Activated CD8-positive, alpha-beta T cell treated with anti-CD3 and anti-CD28 coated beads for 36 hours (primary cell): ENCODE measurements around the gene S1PR1. TPM values are rescaled to one million over a fixed set of nuclear protein-coding genes. Genes with fewer than 3 reads are reported as not detected.
A peak's percentile ranks its signal among the peaks of the same experiment; 100 is the strongest.

ENCODE experiments used
- ATAC-seq: fragments of 200-7000 bp; cut with Tn5 transposase; one replicate; pipeline ENCODE4 v1.10.0; 2021; ENCODE audit warnings: mild to moderate bottlenecking, moderate library complexity
- CTCF ChIA-PET: fragments of 350-600 bp; sonication (Branson Sonifier 250); formaldehyde crosslinking; loops from one replicate; lab custom pipeline; 2021; ENCODE audit warnings: antibody characterized with exemption; lab: Charles Lee
- POLR2A ChIA-PET: fragments of 350-600 bp; sonication (Branson Sonifier 250); formaldehyde crosslinking; loops from one replicate; lab custom pipeline; 2021; ENCODE audit warnings: antibody characterized with exemption; lab: Charles Lee
- DNase-seq: peaks from one replicate; pipeline ENCODE4 v3.0.0-alpha.2; 2020
- H3K27ac Mint-ChIP-seq: one replicate; pipeline ENCODE4 v1.8.0; 2021; ENCODE audit warnings: mild to moderate bottlenecking, mixed read lengths
- H3K27me3 Mint-ChIP-seq: one replicate; pipeline ENCODE4 v1.8.0; 2021; ENCODE audit warnings: mixed read lengths
- H3K36me3 Mint-ChIP-seq: one replicate; pipeline ENCODE4 v1.8.0; 2021; ENCODE audit warnings: low read depth, mixed read lengths
- H3K4me1 Mint-ChIP-seq: one replicate; pipeline ENCODE4 v1.8.0; 2021; ENCODE audit warnings: low read depth, mixed read lengths
- H3K4me3 Mint-ChIP-seq: one replicate; pipeline ENCODE4 v1.8.0; 2021; ENCODE audit warnings: mild to moderate bottlenecking, moderate library complexity, mixed read lengths
- H3K9me3 Mint-ChIP-seq: one replicate; pipeline ENCODE4 v1.8.0; 2021; ENCODE audit warnings: mixed read lengths
- intact Hi-C: fragments of 100-400 bp; cut with micrococcal nuclease; formaldehyde crosslinking; loops from one replicate; pipeline ENCODE4 v1.10.0; 2022
- total RNA-seq, 2 experiments: library from RNA; stranded (reverse); gene quantifications; one replicate each; pipeline ENCODE4 v1.2.3, GENCODE V29; 2021
- TF ChIP-seq, protein P1 (sequence below): fragments of 200-600 bp; IDR thresholded peaks from one replicate; pipeline ENCODE4 v1.8.0; 2022; ENCODE audit warnings: antibody characterized with exemption, mild to moderate bottlenecking

Gene S1PR1
- total RNA-seq, 2 experiments from 2014 or later: 63.9 to 66.4 TPM

DNA sequence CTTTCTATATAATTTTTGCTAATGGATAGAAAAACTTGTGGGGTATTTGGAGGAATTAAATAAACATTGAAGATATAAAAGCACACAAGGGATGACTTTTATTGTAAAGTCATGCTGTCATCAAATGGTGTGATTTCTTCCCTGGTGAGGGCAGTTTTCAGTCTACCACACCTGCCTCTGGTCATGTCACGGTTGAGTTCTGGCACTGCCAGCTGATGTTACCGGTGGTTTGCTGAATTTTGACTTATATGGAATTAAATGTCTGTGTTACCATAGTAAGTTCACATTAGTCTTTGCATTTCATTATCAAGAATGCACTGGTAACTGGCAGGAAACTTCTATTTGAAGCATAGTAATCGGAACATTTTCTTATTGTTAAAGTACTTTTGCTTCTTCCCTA lies 13.4 kb downstream of the S1PR1 start:
- no peak for ATAC-seq
- no peak for DNase-seq
- ChIA-PET POLR2A (interaction anchor here (2.1 to 6.5 kb wide), 3 partner anchors 12 to 71 kb away, joined by 11 to 45 read pairs (median 41); partner anchors contain the start of gene S1PR1), CTCF (interaction anchor here (1.3 to 15.6 kb wide), 5 partner anchors 11 to 329 kb away, joined by 6 to 301 read pairs (median 37); no protein-coding TSS in a partner anchor)
- Mint-ChIP-seq H3K4me3 (no peak overlapping the region), H3K36me3 (peaks cover 2% of the 10 kb centered on the region), H3K4me1 (peaks cover 61% of the 10 kb centered on the region), H3K9me3 (peaks cover 2% of the 10 kb centered on the region), H3K27ac (no peak overlapping the region), H3K27me3 (no peaks in the 10 kb centered on the region)
- TF ChIP-seq, protein P1, sequence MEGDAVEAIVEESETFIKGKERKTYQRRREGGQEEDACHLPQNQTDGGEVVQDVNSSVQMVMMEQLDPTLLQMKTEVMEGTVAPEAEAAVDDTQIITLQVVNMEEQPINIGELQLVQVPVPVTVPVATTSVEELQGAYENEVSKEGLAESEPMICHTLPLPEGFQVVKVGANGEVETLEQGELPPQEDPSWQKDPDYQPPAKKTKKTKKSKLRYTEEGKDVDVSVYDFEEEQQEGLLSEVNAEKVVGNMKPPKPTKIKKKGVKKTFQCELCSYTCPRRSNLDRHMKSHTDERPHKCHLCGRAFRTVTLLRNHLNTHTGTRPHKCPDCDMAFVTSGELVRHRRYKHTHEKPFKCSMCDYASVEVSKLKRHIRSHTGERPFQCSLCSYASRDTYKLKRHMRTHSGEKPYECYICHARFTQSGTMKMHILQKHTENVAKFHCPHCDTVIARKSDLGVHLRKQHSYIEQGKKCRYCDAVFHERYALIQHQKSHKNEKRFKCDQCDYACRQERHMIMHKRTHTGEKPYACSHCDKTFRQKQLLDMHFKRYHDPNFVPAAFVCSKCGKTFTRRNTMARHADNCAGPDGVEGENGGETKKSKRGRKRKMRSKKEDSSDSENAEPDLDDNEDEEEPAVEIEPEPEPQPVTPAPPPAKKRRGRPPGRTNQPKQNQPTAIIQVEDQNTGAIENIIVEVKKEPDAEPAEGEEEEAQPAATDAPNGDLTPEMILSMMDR: no peak
- intact Hi-C loops: no loop called here

GRCh38 chr1:101250656-101251272 lies 13.9 kb downstream of the S1PR1 start:
- ChIA-PET POLR2A (interaction anchor here (1.0 to 3.0 kb wide), 5 partner anchors 8 to 72 kb away, joined by 3 to 41 read pairs (median 6); partner anchors contain the start of gene S1PR1), CTCF (interaction anchor here (0.8 to 3.9 kb wide), 8 partner anchors 12 to 329 kb away, joined by 3 to 42 read pairs (median 6); no protein-coding TSS in a partner anchor)
- H3K27ac Mint-ChIP-seq: no peak overlapping the region
- DNase-seq (no peak), ATAC-seq (no peak)
- no peaks in the 10 kb centered on the region for H3K27me3 Mint-ChIP-seq
- H3K4me1 Mint-ChIP-seq: peaks cover 57% of the 10 kb centered on the region
- TF ChIP-seq, protein P1: no peak
- peaks cover 2% of the 10 kb centered on the region for H3K9me3 Mint-ChIP-seq
- H3K36me3 Mint-ChIP-seq: no peaks in the 10 kb centered on the region
- H3K4me3 Mint-ChIP-seq: no peak overlapping the region
- intact Hi-C loops: no loop called here

DNA sequence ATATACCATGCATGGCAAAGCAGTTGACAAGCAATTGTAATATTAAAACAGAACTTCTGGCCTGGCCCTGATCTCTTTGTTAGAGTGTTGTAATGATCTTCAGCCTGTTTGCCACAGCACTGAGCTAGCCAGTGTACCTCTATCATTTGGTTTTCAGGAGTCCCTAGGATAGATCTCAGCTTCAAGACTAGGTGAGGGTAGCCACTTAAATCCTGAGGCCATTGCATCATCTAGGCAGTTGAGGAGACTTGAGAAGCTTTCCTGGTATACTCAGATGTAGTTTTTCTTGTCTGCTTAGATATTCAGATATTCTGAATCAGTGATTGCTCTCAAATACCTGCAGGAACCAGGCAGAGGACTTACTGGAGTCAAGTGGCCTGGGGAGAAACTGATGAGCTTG lies 14.7 kb downstream of the S1PR1 start:
- H3K36me3 Mint-ChIP-seq: no peaks in the 10 kb centered on the region
- no peak for ATAC-seq
- peak overlapping the region; percentile 45 for H3K27ac Mint-ChIP-seq
- TF ChIP-seq, protein P1: no peak
- ChIA-PET POLR2A (interaction anchor here (1.0 to 3.0 kb wide), 7 partner anchors 8 to 72 kb away, joined by 3 to 41 read pairs (median 5); partner anchors contain the start of gene S1PR1), CTCF (interaction anchor here (0.8 to 3.9 kb wide), 11 partner anchors 10 to 330 kb away, joined by 3 to 42 read pairs (median 5); no protein-coding TSS in a partner anchor)
- intact Hi-C loops: no loop called here
- H3K27me3 Mint-ChIP-seq: no peaks in the 10 kb centered on the region
- no peak for DNase-seq
- no peak overlapping the region for H3K4me3 Mint-ChIP-seq
- H3K4me1 Mint-ChIP-seq: peaks cover 52% of the 10 kb centered on the region
- H3K9me3 Mint-ChIP-seq: peaks cover 2% of the 10 kb centered on the region

GRCh38 chr1:101253976-101254674 lies 17.3 kb downstream of the S1PR1 start:
- ATAC-seq: peak; percentile 77
- intact Hi-C loops: no loop called here
- CTCF ChIA-PET: interaction anchor here (0.7 to 2.0 kb wide), 4 partner anchors 16 to 34 kb away, joined by 3 to 8 read pairs (median 6); no protein-coding TSS in a partner anchor

More at GRCh38 chr1:101253976-101254674, 17.3 kb downstream of the S1PR1 start:
- no peak overlapping the region for H3K27ac Mint-ChIP-seq
- TF ChIP-seq, protein P1: no peak
- peaks cover 2% of the 10 kb centered on the region for H3K9me3 Mint-ChIP-seq
- H3K36me3 Mint-ChIP-seq: no peaks in the 10 kb centered on the region
- DNase-seq: peak; percentile 32
- peaks cover 65% of the 10 kb centered on the region for H3K4me1 Mint-ChIP-seq
- no peak overlapping the region for H3K4me3 Mint-ChIP-seq
- H3K27me3 Mint-ChIP-seq: no peaks in the 10 kb centered on the region
- POLR2A ChIA-PET: interaction anchor here (1.0 to 1.6 kb wide), 2 partner anchors 14 to 25 kb away, joined by 3 to 5 read pairs; no protein-coding TSS in a partner anchor
